MM.1S (cell line): ENCODE results near the gene HOXC4.

Experiments
- CTCF ChIP-seq: fragments of 300-600 bp; sonication (generic); IDR thresholded peaks from 2 replicates; pipeline ENCODE4 v1.5.1; 2016; ENCODE audit warnings: antibody characterized with exemption, low read length, mixed read lengths
- EZH2 ChIP-seq: fragments of 300-600 bp; sonication (generic); optimal IDR thresholded peaks from 2 replicates; pipeline ENCODE3; 2017; ENCODE audit warnings: low read depth, mild to moderate bottlenecking, antibody characterized with exemption, low read length, mixed read lengths

- TF ChIP-seq CTCF: no peak
- no peak for TF ChIP-seq EZH2
Measured at GRCh38 chr12:54038871-54039414, 14.7 kb upstream of the HOXC4 start.
